Epithelial cell of proximal tubule (primary cell): Measurements from ENCODE around the gene DHRSX. TPM values are rescaled to one million over a fixed set of nuclear protein-coding genes. Genes with fewer than 3 reads are reported as not detected.
"Not testable (repeated sequence)": the region's sequence is repeated elsewhere in the genome, so short reads cannot be mapped to it uniquely, and the experiment has no call there.

Experiments
- DNase-seq: peaks from one replicate; pipeline ENCODE4 v3.0.0-alpha.2; 2011; ENCODE audit warnings: low read depth
- H3K4me3 ChIP-seq: 2 replicates; pipeline ENCODE4 v1.5.1; 2011; ENCODE audit warnings: low read depth, mild to moderate bottlenecking, low read length
- CTCF ChIP-seq: conservative IDR thresholded peaks from 2 replicates; pipeline ENCODE4 v1.5.1; 2012; ENCODE audit warnings: low read depth, mild to moderate bottlenecking, low read length
- total RNA-seq: library from RNA; depleted of rRNA; stranded (reverse); fragments of >200 nt; gene quantifications from 2 replicates; pipeline ENCODE4 v1.2.3, GENCODE V29; 2015

The DHRSX gene
- total RNA-seq, 1 donor from 2014 or later: 22.8 TPM

GRCh38 chrX:2261831-2262667 lies 238.7 kb downstream of the DHRSX start:
- peak; percentile 59 for DNase-seq
- TF ChIP-seq CTCF: no peak
- H3K4me3 ChIP-seq: no peak overlapping the region

GRCh38 chrX:2252331-2253065 lies 248.3 kb downstream of the DHRSX start:
- TF ChIP-seq CTCF: no peak
- no peak for DNase-seq
- peak overlapping the region; percentile 32 for H3K4me3 ChIP-seq

- no peak for TF ChIP-seq CTCF
- no peak overlapping the region for H3K4me3 ChIP-seq
- DNase-seq: no peak
These were observed 249.6 kb downstream of the DHRSX start for GRCh38 chrX:2251211-2251610.

GRCh38 chrX:2243913-2244460 lies 256.8 kb downstream of the DHRSX start:
- no peak overlapping the region for H3K4me3 ChIP-seq
- no peak for DNase-seq
- TF ChIP-seq CTCF: no peak

GRCh38 chrX:2242980-2243379 lies 257.8 kb downstream of the DHRSX start:
- DNase-seq: no peak
- no peak overlapping the region for H3K4me3 ChIP-seq
- no peak for TF ChIP-seq CTCF

- no peak for DNase-seq
- no peak for TF ChIP-seq CTCF
- no peak overlapping the region for H3K4me3 ChIP-seq
These were observed 258.4 kb downstream of the DHRSX start for GRCh38 chrX:2242326-2242725.

- not testable (repeated sequence) for DNase-seq
These were observed 259.3 kb downstream of the DHRSX start for GRCh38 chrX:2241496-2241895.

GRCh38 chrX:2240761-2241160 lies 260.0 kb downstream of the DHRSX start:
- not testable (repeated sequence) for DNase-seq, H3K4me3 ChIP-seq

More at GRCh38 chrX:2241496-2241895, 259.3 kb downstream of the DHRSX start:
- not testable (repeated sequence) for H3K4me3 ChIP-seq
